ENCODE results near the gene KRTAP4-8. TPM values are rescaled to one million over a fixed set of nuclear protein-coding genes. Genes with fewer than 3 reads are reported as not detected.
"Not testable (repeated sequence)": the region's sequence is repeated elsewhere in the genome, so short reads cannot be mapped to it uniquely, and the experiment has no call there.

The KRTAP4-8 gene
- total RNA-seq, 1 donor from 2014 or later, result not detected

DNA sequence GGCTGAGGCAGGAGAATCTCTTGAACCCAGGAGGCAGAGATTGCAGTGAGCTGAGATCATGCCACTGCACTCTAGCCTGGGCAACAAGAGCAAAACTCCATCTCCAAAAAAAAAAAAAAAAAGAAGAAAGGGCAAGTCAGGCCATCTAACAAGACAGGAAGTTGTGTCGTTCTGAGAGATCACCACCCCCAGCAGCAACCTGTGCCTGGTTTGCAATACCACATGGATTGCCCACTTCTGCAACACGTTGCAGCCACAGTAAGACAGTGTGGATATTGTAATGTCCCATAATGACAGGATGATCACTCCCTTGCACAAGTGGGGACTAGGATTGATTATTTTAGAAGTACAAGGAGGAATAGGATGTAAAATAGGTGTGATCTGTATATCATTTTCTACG is 28.9 kb downstream of the KRTAP4-8 start:
- no peak for DNase-seq (ENCODE audit: low spot score)
- intact Hi-C loops (cut with DNase I), result no loop called here

DNA sequence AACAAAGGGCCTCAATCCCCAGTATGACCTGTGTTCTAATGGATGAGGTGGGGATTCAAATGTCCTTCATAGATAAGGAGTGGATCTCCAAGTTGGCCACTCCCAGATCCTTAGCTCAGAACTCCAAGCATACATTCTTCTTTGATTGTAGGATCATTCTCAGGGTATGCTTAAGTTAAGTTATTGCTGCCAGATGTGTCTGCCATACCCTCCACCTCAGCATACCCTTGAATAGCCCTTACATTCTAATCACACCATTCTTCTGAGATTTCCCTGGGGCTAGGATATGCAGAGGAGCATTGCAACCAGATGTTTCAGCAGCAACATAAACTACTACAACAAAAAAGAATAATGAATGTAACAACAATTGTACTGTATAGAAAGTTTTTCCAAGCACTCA is 30.7 kb downstream of the KRTAP4-8 start:
- no peak for DNase-seq (ENCODE audit: low spot score)
- intact Hi-C loops (cut with DNase I), result no loop called here

DNA sequence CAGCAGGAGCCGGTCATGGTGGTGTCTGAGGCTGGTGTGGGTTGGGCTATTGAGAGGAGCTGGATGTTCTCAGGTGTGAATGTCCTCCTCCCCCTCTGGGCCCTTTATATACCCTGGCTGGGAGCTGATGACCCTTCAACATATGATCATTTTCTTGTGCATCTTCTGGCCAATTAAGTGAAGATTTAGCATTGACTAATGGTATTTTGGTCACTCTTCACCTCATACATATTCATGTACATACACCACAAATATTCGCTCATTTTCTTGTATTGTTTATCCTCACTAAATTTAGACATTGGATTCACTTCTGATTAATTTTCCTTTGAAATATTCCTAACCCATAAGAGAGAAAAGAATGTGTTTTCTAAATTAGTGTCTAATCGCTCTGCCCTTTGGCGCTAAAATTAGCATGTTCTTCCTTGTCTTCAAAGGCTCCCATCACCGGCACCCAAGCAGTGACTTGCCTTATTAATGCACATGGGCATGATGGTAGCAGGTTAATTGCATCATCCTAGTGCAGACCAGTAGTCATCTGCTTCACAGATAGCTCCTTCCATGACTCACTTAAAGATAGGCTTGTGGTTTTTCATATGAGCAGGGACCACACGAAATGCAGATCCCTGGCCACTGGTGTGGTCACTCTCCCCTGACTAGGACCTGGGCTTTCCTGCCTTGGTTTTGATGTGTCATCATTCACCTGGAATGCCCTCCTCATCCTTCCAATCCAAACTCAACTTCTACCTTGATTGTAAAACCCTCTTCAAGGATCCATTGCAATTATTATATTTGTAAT is 31.9 kb downstream of the KRTAP4-8 start, which contains the start of gene KRTAP2-4:
Gene KRTAP2-4 (minus strand): TSS at position 51 of the 796 bp plus-strand sequence. CDS start 34 bp downstream, at position 17.
- no peak for DNase-seq (ENCODE audit: low spot score)
- intact Hi-C loops (cut with DNase I), result no loop called here

DNA sequence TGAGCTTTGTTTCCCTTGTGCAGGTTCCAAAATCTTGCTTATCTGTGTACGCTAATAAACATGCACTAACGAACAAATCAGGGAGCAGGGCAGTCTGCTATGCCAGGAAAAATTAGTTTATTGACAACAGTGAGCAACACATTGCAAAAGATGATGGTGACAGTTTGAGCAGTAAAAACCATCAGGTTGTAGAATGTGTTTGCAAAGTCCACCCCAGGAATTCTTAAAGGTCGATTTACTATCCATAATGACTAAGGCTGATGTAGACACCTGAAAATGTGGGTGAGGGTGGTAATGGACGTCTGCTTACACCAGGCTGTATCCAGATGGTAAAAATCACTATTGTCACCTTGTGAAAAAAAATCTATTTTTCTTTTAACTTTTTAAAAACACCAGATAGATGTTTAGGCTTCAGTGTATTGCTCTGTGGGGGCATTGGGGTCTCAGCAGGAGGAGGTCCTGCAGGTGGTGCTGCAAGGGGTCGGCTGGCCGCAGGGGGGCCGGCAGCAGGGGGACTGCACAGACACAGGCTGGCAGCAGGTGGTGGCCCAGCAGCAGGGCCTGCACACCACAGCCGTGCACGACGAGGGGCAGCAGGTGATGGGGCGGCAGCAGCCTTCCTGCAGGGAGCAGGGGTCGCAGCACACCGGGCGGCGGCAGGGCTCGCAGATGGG is 32.8 kb downstream of the KRTAP4-8 start:
- intact Hi-C loops (cut with DNase I); DNase-seq (ENCODE audit: low spot score): not testable (repeated sequence)

DNA sequence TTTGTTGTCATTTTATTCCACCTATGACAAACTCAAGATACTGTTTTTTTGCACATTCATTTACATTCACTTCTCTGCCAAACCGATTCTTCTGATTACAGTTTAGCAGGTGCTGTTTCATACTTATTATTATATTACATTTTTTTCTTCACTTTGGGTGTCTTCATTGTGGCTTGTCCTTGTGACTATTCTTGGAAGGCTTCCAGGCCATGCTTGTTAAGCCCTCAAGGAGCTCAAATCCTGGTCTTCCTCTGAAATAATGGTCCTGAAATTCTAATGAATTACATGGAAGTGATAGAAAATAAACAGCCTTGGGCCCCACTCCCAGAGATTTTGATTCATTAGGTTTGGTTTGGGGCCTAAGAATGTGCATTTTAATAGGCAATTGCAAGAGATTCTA is 33.6 kb downstream of the KRTAP4-8 start:
- intact Hi-C loops (cut with DNase I), result no loop called here
- DNase-seq (ENCODE audit: low spot score), result no peak

DNA sequence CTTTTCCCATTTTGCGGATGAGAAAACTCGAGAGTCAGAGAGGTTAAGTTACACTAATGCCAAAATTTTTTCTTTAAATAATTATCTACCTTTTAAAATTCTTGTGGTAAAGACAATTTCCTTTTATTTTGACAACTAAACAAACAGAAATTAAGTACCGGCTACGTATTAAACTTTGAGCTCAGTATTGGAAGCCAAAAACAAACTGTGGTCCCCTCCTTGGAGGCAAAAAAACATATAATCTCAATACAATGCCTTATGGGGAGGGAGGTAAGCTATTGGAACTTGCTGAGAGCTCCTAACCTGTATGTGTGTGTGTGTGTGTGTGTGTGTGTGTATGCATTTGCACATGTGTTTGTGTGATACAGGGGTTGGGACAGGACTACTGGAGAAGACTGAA is 34.5 kb downstream of the KRTAP4-8 start:
- DNase-seq (ENCODE audit: low spot score), result no peak
- intact Hi-C loops (cut with DNase I), result no loop called here

DNA sequence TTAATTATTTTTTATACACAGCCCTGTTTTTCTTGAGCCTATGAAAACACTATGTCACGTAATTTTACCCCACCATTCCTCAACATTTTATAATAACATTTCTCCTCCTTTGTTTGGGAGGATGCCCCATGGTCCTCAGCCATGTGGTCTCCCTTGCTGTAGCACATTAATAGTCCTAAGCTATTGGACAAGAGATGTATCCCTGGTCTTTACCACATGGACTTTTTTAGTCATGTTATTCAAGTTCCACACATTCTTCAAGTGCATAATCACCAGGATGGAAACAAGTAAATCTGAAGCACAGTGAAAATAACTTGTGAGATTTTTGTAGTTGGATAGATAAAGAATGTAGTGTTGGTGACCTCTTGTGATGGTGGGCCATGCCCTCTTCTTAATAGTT is 36.0 kb downstream of the KRTAP4-8 start:
- intact Hi-C loops (cut with DNase I), result no loop called here
- DNase-seq (ENCODE audit: low spot score), result no peak

DNA sequence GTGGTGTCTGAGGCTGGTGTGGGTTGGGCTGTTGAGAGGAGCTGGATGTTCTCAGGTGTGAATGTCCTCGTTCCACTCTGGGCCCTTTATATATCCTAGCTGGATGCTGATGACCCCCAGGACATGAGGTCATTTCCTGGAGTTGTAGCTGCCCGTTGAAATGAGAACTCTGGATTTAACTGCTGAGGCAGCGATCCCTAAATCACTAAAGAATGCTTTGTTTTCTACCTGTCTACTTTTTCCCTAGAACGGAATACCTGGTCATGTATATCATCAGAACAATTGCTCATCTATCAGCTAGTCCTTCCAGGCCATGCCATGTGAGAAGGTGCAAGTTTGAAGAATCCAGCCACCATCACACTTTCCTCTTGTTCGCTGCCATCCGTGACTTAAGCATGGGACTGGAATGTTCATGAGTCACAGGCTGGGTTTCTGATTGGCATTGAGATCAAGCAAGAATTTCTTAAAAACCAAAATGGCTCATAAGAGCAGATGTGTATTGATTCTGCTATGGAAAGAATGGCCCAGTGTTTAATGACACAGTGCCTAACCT is 37.8 kb downstream of the KRTAP4-8 start, which contains the start of gene KRTAP2-3:
Gene KRTAP2-3 (minus strand): TSS at position 63 of the 553 bp plus-strand sequence. CDS start 64 bp downstream, outside the sequence.
- DNase-seq (ENCODE audit: low spot score), result no peak
- intact Hi-C loops (cut with DNase I), result no loop called here

DNA sequence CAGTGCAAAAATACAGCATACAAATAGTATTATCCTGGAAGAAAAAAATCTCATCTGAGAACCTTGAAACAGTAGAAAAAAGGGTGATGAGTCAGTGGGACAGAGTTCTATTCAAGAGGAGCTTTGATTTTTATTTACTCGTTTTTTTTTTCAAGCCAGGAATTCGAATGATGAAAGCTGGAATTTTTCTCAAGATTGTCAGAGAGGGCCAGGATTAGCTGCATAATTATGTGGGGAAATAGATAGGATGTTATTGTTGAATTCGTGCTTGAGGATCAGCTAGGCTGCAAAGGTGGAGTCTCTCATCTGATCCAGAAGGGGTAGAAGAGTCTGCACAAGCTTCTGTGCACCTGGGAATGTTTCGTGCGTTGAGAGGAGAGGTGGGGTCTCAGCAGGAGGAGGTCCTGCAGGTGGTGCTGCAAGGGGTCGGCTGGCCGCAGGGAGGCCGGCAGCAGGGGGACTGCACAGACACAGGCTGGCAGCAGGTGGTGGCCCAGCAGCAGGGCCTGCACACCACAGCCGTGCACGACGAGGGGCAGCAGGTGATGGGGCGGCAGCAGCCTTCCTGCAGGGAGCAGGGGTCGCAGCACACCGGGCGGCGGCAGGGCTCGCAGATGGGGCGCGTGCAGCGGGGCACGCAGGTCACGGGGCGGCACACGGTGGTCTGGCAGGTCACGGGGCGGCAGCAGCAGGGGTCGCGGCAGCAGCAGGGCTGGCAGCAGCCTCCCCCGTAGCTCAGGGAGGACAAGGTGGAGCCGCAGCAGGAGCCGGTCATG is 38.5 kb downstream of the KRTAP4-8 start:
- intact Hi-C loops (cut with DNase I), result not testable (repeated sequence)

DNA sequence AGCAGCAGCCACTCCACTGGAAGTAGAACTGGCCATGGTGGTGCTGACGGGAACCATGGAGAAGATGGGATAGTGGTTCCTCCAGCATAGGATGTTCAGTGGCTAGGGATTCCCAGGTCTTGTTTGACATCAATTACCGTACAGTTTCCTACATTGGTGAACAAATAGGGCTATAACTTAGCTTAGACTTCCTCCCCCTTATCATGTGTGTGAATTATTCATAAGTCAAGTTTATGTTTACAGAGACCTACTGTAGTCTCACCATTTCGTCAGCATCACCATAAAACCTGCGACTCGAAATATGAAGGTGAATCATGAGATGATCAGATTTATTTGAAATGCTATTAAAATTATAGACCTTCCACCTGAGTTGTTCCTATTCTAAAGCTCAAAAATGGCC is 39.2 kb downstream of the KRTAP4-8 start:
- no peak for DNase-seq (ENCODE audit: low spot score)
- intact Hi-C loops (cut with DNase I), result no loop called here

More for the DNA sequence above, 38.5 kb downstream of the KRTAP4-8 start:
- DNase-seq (ENCODE audit: low spot score), result not testable (repeated sequence)

DNA sequence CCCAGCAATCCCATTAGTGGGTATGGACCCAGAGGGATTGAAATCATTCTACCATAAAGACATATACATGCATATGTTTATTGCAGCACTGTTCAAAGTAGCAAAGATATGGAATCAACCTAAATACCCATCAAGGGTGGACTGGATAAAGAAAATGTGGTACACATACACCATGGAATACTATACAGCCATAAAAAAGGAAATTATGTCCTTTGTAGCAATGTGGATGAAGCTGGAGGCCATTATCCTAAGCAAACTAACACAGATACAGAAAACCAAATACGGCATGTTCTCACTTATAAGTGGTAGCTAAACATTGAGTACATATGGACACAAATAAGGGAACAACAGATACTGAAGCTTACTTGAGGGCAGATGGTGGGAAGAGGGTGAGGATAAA is 40.4 kb downstream of the KRTAP4-8 start:
- intact Hi-C loops (cut with DNase I), result no loop called here
- DNase-seq (ENCODE audit: low spot score), result no peak

DNA sequence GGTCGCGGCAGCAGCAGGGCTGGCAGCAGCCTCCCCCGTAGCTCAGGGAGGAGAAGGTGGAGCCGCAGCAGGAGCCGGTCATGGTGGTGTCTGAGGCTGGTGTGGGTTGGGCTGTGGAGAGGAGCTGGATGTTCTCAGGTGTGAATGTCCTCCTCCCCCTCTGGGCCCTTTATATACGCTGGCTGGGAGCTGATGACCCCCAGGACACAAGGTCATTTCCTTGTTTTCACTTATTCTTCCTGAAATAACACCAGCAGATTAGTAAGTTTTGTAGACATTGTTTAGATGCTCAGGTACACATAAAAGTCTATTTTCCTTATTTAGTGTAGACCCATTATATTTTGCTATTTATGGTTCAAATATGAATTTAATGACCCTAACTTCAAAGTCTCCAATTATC is 42.8 kb downstream of the KRTAP4-8 start, which contains the start of gene KRTAP2-2:
Gene KRTAP2-2 (minus strand): TSS at position 101 of the 400 bp plus-strand sequence. CDS start 19 bp downstream, at position 82.
- intact Hi-C loops (cut with DNase I); DNase-seq (ENCODE audit: low spot score): not testable (repeated sequence)

DNA sequence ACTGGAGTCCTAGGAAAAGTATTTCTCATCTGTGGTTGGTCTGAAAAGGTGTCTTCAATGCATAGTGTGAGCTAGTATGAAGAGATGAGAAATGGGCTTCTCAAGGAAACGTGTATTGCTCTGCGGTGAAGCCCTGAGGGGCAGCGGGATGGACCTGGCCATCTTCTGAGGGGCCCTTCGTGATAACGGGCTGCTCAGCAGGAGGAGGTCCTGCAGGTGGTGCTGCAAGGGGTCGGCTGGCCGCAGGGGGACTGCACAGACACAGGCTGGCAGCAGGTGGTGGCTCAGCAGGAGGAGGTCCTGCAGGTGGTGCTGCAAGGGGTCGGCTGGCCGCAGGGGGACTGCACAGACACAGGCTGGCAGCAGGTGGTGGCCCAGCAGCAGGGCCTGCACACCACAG is 43.4 kb downstream of the KRTAP4-8 start:
- intact Hi-C loops (cut with DNase I); DNase-seq (ENCODE audit: low spot score): not testable (repeated sequence)

DNA sequence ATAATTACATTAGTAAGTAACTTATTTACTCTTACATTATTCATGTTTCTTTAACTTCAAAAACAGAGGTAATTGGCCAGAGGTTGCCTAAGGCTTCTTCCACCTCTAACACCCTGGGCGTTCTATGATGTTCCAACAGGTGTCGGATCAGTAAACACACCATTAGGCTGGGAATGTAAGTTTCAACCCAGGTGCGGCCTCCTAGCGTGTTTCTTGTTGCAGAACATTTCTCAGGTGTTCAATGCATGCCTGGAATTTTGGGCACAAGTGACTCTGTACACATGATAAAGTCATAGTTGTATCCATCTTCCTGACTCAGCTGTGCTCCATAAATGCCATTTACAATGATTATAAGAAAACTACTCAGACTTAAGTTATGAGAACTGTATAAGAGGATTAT is 43.9 kb downstream of the KRTAP4-8 start:
- intact Hi-C loops (cut with DNase I), result no loop called here
- DNase-seq (ENCODE audit: low spot score), result no peak

DNA sequence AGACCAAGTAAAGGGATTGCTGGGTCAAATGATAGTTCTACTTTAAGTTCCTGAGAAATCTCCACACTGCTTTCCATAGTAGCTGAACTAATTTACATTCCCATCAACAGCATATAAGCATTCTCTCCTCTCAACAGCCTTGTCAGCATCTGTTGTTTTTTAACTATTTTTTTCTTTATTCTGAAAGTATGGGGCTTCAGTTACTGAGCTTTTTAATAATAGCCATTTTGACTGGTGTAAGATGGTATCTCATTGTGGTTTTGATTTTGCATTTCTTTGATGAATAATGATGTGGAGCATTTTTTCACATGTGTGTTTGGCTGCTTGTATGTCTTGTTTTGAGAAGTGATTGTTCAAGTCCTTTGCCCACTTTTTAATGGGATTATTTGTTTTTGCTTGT is 45.4 kb downstream of the KRTAP4-8 start:
- intact Hi-C loops (cut with DNase I), result no loop called here
- no peak for DNase-seq (ENCODE audit: low spot score)

DNA sequence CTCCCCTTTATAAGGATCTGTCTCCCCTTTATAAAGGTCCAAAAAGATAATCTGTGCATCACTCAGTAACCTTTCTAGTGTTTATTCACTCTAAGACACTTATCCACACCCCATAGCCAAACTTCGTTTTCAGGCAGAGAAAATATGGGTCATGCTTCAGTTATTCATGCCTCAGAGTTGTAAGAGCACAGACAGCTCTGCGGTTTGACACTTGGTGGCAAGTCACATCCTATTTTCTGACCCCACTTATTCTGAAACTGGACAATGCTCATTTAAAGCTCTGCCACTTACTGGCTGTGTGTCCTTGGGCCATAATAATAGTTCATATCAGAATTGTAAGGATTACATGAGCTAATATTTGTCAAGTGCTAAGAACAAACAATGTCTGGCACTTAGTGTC is 48.8 kb downstream of the KRTAP4-8 start:
- intact Hi-C loops (cut with DNase I), result no loop called here
- no peak for DNase-seq (ENCODE audit: low spot score)

DNA sequence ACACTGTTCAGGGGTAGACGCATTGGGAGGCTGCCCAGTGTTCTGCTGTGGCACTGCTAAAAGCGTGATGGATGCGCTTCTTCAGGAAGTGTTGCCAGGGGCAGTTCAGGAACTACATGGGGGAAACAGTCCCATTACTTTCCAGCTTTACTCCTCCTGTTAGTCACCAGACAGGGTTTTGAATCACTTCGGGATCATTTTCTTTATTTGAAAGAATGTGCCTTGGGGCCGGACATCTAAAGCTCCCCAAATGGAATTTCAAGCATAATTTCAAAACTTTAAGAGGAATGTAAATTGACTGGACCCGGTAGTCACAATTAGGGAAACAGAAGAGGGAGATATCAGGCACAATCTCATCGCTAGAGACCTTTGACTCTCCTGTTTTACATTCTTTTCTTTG is 49.5 kb downstream of the KRTAP4-8 start:
- intact Hi-C loops (cut with DNase I), result no loop called here

More for the DNA sequence above, 49.5 kb downstream of the KRTAP4-8 start:
- DNase-seq (ENCODE audit: low spot score), result no peak

Measured in cardiac septum (tissue), 1 donor.